Measurements from ENCODE around the gene SETD1A. TPM values are rescaled to one million over a fixed set of nuclear protein-coding genes. Genes with fewer than 3 reads are reported as not detected.

The SETD1A gene
- total and polyA plus RNA-seq, 9 of the 15 experiments (the other 6 are each of a cell fraction or from before 2014, with no cell fraction given) = 0.08 to 36.0 (median 4.2) TPM

DNA sequence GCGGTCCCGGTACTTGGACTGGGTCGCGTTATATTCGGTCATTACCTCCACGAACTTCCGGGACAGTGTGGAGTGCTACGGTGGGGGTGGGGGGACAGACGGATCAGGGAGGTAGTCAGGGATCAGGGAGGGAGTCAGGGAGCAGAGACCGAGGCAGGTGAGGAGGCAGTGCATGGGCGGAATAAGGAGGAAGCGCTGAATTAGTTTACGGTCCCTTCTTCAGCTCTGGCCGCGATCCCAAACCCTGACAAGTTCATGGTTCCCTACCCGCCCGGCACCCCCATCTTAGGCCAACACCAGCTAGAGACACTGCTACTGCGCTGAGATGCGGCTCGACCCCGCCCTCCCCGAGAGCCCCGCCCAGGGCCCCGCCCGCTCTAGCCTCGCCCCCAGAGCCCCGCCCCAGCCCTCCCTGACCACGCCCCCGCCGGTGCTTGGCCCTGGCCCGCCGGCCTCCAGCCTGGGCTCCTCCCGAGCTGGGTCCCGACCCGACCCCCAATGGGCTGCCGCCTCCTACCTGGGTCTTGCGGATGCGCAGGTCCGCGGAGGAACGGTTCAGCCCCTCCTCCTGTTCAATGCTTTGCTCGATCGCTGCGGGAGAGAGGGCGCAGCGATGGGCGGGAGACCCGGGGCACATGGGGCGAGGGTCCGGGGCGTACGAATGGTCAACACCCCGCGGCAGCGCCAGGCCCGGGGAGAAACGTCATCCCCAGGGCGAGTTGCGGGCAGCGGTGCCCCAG lies 39.6 kb downstream of the SETD1A start (continued):
- TF ChIP-seq, protein P1, sequence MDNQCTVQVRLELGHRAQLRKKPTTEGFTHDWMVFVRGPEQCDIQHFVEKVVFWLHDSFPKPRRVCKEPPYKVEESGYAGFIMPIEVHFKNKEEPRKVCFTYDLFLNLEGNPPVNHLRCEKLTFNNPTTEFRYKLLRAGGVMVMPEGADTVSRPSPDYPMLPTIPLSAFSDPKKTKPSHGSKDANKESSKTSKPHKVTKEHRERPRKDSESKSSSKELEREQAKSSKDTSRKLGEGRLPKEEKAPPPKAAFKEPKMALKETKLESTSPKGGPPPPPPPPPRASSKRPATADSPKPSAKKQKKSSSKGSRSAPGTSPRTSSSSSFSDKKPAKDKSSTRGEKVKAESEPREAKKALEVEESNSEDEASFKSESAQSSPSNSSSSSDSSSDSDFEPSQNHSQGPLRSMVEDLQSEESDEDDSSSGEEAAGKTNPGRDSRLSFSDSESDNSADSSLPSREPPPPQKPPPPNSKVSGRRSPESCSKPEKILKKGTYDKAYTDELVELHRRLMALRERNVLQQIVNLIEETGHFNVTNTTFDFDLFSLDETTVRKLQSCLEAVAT (IDR thresholded peaks at IDR 0.05) = peak; percentile 35 to 63; a peak in 1 of 4 replicates
- peak in 1 of 2 experiments; percentile 76; a peak in 2 of 4 replicates for TF ChIP-seq SRF (CRISPR knock-in tag; IDR thresholded peaks at IDR 0.05)
- TF ChIP-seq CTBP1 (IDR thresholded peaks at IDR 0.05; ENCODE audit: borderline replicate concordance) = peak; percentile 18; the same call in 1 of the 2 replicates
- no peak for TF ChIP-seq BRF1 (IDR thresholded peaks at IDR 0.05; ENCODE audit: borderline replicate concordance, extremely low read depth, insufficient read length)
- TF ChIP-seq HDAC1 (IDR thresholded peaks at IDR 0.05) = peak in 1 of 2 experiments; percentile 54; a peak in 2 of 4 replicates
- no peak for TF ChIP-seq KLF10 (CRISPR knock-in tag; IDR thresholded peaks at IDR 0.05)
- peak; percentile 31; the same call in 1 of the 2 replicates for TF ChIP-seq SIN3B (IDR thresholded peaks at IDR 0.05; ENCODE audit: low read depth)
- TF ChIP-seq FOXK2 (conservative IDR thresholded peaks at IDR 0.05 in 1 of 2, IDR thresholded peaks at IDR 0.05 in 1 of 2; ENCODE audit: low read depth in 2 of 2) = peak in 1 of 2 experiments; percentile 40; a peak in 1 of 4 replicates
- peak; percentile 52 to 54 for TF ChIP-seq NRF1 (conservative IDR thresholded peaks at IDR 0.05 in 1 of 2, IDR thresholded peaks at IDR 0.05 in 1 of 2)
- peak; percentile 64; the same call in 1 of the 2 replicates for TF ChIP-seq PML (IDR thresholded peaks at IDR 0.05; ENCODE audit: low read length)
- peak; percentile 22; the same call in 1 of the 2 replicates for TF ChIP-seq CXXC5 (CRISPR knock-in tag; IDR thresholded peaks at IDR 0.05)
- TF ChIP-seq ARID1B (IDR thresholded peaks at IDR 0.05) = peak; percentile 54; the same call in 1 of the 2 replicates
- peak; percentile 38 for TF ChIP-seq TAF1 (IDR thresholded peaks at IDR 0.05; ENCODE audit: control insufficient read depth, extremely low read depth, insufficient read depth, low read length, severe bottlenecking)
- TF ChIP-seq, protein P2, sequence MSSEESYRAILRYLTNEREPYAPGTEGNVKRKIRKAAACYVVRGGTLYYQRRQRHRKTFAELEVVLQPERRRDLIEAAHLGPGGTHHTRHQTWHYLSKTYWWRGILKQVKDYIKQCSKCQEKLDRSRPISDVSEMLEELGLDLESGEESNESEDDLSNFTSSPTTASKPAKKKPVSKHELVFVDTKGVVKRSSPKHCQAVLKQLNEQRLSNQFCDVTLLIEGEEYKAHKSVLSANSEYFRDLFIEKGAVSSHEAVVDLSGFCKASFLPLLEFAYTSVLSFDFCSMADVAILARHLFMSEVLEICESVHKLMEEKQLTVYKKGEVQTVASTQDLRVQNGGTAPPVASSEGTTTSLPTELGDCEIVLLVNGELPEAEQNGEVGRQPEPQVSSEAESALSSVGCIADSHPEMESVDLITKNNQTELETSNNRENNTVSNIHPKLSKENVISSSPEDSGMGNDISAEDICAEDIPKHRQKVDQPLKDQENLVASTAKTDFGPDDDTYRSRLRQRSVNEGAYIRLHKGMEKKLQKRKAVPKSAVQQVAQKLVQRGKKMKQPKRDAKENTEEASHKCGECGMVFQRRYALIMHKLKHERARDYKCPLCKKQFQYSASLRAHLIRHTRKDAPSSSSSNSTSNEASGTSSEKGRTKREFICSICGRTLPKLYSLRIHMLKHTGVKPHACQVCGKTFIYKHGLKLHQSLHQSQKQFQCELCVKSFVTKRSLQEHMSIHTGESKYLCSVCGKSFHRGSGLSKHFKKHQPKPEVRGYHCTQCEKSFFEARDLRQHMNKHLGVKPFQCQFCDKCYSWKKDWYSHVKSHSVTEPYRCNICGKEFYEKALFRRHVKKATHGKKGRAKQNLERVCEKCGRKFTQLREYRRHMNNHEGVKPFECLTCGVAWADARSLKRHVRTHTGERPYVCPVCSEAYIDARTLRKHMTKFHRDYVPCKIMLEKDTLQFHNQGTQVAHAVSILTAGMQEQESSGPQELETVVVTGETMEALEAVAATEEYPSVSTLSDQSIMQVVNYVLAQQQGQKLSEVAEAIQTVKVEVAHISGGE (CRISPR knock-in tag; IDR thresholded peaks at IDR 0.05) = peak in 1 of 3 experiments; percentile 31; a peak in 1 of 6 replicates
- TF ChIP-seq, protein P3, sequence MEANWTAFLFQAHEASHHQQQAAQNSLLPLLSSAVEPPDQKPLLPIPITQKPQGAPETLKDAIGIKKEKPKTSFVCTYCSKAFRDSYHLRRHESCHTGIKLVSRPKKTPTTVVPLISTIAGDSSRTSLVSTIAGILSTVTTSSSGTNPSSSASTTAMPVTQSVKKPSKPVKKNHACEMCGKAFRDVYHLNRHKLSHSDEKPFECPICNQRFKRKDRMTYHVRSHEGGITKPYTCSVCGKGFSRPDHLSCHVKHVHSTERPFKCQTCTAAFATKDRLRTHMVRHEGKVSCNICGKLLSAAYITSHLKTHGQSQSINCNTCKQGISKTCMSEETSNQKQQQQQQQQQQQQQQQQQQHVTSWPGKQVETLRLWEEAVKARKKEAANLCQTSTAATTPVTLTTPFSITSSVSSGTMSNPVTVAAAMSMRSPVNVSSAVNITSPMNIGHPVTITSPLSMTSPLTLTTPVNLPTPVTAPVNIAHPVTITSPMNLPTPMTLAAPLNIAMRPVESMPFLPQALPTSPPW (CRISPR knock-in tag; IDR thresholded peaks at IDR 0.05) = peak; percentile 73
